CD4-positive, alpha-beta T cell treated with Interleukin-6 at 100 ng/mL for 8 hours (primary cell): ENCODE data around the gene ATAD3A.
"Not testable (repeated sequence)": the region's sequence is repeated elsewhere in the genome, so short reads cannot be mapped to it uniquely, and the experiment has no call there.

Experiments
- DNase-seq: peaks from one replicate; pipeline ENCODE4 v3.0.0-alpha.2; 2020; ENCODE audit warnings: mixed read lengths, low spot score

ATAD3A gene

GRCh38 chr1:1556505-1556904, 44.5 kb downstream of the ATAD3A start:
- DNase-seq, result no peak

GRCh38 chr1:1556961-1557360, 45.0 kb downstream of the ATAD3A start:
- not testable (repeated sequence) for DNase-seq

DNA sequence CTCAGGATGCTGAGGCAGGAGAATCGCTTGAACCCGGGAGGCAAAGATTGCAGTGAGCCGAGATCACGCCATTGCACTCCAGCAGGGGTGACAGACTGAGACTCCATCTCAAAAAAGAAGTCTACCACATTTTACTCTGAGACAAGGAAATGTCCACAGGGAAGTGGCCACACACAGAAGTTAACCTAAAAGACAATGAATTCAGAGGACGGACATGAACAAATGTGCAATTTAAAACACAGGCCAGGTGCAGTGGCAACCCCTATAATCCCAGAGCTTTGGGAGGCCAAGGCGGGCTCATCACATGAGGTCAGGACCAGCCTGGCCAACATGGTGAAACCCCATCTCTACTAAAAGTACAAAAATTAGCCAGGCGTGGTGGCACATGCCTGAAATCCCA, 45.7 kb downstream of the ATAD3A start:
- not testable (repeated sequence) for DNase-seq

DNA sequence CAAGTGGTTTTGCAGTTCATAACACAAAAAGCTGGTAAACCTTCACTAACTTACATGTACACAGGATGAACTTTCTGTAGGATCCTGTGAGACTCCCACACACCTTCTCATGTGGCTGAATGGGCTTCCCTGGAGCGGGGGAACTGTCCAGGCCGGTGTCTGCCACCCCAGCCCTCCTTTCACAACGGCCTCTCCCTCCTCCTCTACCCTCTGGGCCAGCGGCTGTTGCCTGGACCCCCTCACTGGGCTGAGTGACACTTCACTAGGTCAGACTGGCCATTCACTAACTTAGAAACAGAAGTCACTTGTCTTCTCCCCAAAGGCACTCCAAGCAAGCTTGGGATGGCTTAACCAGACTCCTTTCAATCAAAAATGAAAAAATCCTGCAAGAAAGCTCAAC, 46.6 kb downstream of the ATAD3A start:
- no peak for DNase-seq

DNA sequence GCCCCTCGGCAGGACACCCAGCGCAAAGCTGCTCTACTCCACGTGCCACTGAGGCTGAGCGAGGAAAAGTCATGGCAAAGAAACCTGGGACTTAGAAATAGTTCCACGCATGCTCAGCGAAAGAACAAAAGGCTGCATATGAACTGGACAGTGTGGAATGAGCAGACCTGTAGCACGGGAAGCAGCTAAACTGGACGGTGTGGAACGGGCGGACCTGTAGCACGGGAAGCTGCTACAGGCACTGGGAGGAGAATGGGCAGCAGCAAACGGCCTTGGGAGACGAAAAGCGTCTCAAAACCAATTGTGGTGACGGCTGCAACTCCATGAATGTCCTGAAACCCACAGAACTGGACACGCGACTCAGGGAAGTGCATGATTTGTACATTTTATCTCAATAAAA, 47.1 kb downstream of the ATAD3A start:
- DNase-seq, result no peak

DNA sequence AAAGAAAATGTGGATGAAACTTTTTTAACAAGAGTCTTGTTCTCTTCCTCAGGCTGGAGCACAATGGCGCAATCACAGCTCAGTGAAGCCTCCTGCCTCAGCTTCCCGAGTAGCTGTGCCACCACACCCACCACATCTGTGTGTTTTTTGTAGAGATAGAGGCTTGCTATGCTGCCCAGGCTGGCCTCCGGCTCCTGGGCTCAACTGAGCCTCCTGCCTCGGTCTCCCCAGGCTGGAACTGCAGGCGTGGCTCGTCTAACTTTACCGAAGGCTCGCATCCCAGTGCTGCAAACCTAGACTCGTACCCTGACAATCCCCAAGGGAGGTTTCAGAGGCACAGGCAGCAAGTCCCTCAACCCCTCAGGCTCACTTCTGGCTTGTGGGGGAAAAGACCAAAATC, 48.2 kb downstream of the ATAD3A start:
- no peak for DNase-seq

DNA sequence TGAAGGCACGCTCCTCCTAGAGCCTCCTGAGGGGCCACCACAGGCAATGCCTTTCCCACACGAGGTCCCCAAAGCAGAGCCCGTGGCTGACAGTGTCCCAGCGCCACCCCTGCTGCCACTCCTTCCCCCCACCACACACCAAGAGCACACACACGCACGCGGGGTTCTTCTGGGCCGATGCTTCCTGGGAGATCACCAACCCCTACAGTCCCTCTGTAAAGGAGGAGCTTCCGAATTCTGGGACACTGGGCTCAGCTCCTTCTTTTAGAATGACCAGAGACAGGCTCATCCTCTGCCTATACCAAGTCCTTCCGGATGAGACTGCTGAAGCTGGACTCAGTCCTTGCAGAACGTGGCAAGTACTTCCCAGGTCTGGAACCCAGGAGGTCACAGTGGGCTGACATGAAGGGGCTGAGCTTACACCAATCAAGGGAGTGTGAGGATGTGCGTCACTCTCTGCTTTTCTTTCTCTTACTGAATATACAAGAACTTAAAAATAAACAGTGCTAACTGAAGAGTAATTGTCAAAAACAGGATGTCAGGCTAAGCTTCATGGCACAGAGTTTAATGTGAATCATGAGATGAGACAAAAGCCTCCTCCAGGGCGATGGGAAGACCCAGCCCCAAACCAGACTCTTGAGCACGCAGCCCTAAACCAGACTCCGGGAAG, 50.0 kb downstream of the ATAD3A start:
- DNase-seq, result no peak

DNA sequence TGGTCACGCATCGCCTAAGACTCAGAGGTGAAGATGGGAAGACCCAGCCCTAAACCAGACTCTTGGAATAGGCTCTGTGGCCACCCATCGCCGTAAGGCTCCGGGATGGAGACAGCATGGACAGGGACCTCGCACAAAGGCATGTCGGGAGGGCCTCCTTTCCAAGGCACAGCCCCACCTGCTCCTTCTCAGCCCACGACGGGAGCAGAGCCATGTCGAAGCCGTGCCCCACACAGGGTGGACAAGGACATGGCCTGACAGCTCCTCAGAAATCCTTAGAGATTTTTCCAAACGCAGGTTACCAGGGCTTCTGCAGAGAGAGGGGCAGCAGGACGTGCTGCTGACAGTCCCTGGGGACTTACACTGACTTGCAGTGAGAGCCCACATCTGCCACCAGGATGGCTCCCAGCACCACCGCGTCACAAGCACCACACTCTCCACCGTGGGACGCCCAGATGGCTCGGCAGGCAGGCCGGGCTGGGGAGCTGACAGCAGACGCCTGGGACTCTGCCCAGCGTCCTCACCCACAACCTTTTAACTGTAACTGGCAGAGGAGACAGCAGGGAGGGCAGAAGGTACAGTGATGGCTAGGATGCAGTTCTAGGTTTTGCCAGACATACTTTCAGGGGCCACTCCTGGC, 50.7 kb downstream of the ATAD3A start:
- DNase-seq, result no peak

DNA sequence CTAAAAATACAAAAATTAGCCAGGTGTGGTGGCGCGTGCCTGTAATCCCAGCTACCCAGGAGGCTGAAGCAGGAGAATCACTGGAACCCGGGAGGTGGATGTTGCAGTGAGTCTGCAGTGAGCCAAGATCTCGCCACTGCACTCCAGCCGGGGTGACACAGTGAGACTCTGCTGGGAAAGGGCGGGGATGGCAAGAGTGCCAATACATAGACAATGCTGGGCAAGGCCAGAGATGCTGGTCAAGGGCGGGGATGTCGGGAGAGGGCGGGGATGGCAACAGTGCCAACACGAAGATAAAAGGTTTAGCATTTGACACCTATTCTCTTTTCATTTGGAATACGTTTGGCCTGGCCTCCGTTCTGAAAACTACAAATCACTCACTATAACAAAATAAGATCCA, 51.7 kb downstream of the ATAD3A start:
- DNase-seq, result no peak

DNA sequence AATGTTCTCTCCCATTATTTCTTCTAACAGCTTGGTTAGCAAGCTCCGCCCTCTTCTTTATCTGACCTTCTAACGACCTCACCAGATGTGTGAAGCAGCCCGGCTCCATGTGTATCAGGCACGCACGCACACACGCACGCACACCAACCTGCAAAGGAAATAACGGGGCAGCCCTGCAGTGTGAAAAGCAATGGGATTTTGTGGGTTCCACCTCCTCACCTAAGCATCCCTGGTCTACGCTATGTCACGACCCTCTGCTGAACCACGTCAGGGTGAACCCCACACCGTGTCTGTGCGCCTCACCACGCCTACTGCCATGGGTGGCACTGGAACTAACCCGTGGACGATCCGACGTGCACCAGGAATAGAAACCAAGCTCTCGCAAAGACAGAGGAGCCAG, 52.3 kb downstream of the ATAD3A start:
- no peak for DNase-seq

- no peak for DNase-seq
Measured at GRCh38 chr1:1565340-1565739, 53.4 kb downstream of the ATAD3A start.

GRCh38 chr1:1567152-1567875, 55.4 kb downstream of the ATAD3A start:
- no peak for DNase-seq

DNA sequence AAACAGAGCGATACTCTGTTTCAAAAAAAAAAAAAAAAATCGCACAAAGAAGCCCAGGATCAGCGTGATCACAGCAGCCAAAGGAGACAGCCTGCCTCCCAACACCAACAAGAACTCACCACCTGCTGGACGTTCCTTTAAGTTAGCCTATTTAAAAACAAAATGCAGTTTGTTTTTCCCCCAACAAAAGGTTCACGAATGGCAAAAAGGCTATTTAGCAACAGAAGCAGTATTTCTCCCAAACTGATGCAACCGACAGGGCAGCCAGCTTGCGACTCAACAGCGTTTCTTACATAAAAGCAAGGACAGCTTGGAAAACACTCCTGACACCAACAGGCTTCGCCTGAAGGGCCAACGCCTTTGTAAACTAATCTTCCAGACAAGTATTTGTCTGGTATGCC, 55.9 kb downstream of the ATAD3A start:
- no peak for DNase-seq

DNA sequence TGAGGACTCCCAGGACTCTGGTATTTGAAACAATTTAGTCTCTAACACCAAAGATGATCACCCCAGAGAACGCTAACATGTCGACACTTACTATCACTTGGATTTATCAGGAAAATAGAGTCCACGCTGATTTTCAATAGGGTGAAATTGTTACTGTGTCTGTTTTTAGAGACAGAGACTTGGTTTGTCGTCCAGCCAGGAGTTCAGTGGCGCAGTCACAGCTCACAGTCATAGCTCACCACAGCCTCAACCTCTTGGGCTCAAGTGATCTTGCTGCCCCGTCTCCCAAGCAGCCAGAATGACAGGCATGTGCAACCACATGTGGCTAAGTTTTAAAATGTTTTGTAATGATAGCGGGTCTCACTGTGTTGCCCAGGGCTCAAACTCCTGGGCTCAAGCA, 57.4 kb downstream of the ATAD3A start:
- DNase-seq, result no peak

GRCh38 chr1:1573843-1574720, 62.1 kb downstream of the ATAD3A start:
- peak; percentile 53 for DNase-seq

- peak; percentile 88 for DNase-seq
Measured at GRCh38 chr1:1574721-1575537, 63.0 kb downstream of the ATAD3A start, which contains the start of gene SSU72. Gene SSU72 (minus strand): TSS chr1:1574863. CDS start chr1:1574557, 306 bp downstream.

GRCh38 chr1:1577367-1578011, 65.5 kb downstream of the ATAD3A start:
- DNase-seq, result no peak

- no peak for DNase-seq
Measured at GRCh38 chr1:1578371-1578940, 66.5 kb downstream of the ATAD3A start.

GRCh38 chr1:1582585-1583346, 70.8 kb downstream of the ATAD3A start:
- no peak for DNase-seq
